ENCODE data around the gene JARID2. TPM values are rescaled to one million over a fixed set of nuclear protein-coding genes. Genes with fewer than 3 reads are reported as not detected.

The JARID2 gene
- total RNA-seq, 4 donors from 2014 or later, result 11.6 to 22.5 (median 16.4) TPM

GRCh38 chr6:15511248-15512125, 265.6 kb downstream of the JARID2 start:
- Histone ChIP-seq H3K4me3 (no peak overlapping the region), H3K4me1 (peaks cover 36 to 53% of the 10 kb centered on the region in 2 donors), H3K27ac (peak overlapping the region; percentile 86 to 92 (median 88)), H3K27me3 (no peaks in the 10 kb centered on the region), H3K9me3 (no peaks in the 10 kb centered on the region), H3K36me3 (peaks cover 0 to 10% of the 10 kb centered on the region in 2 donors)
- intact Hi-C loops (cut with DNase I; ENCODE audit: low total_unique reads) (loop anchor here (2.0 to 10.0 kb wide), 4 partner anchors 83 to 621 kb away; no protein-coding TSS in a partner anchor), in situ Hi-C loops (cut with MboI; ENCODE audit: low sequenced_read_pairs in 4 of 4) (loop anchor here in 2 of 4 donors (10.0 to 25.0 kb wide), 2 partner anchors 101 to 113 kb away; no protein-coding TSS in a partner anchor)
- ATAC-seq, result peak; percentile 85 to 86
- peak; percentile 89 to 97 for DNase-seq
- TF ChIP-seq POLR2A (IDR thresholded peaks at IDR 0.05) (no peak), CTCF (IDR thresholded peaks at IDR 0.05 in 4 of 5, conservative IDR thresholded peaks at IDR 0.05 in 1 of 5) (no peak)

- DNase-seq (peak in 1 of 2 donors; percentile 55), ATAC-seq (peak in 1 of 2 donors; percentile 22)
- Histone ChIP-seq H3K36me3 (peaks cover 0 to 16% of the 10 kb centered on the region in 2 donors), H3K27me3 (no peaks in the 10 kb centered on the region), H3K4me3 (no peak overlapping the region), H3K9me3 (no peaks in the 10 kb centered on the region), H3K27ac (peak overlapping the region; percentile 86 to 92 (median 88)), H3K4me1 (peaks cover 36 to 54% of the 10 kb centered on the region in 2 donors)
- TF ChIP-seq POLR2A (IDR thresholded peaks at IDR 0.05), result no peak
- TF ChIP-seq CTCF (IDR thresholded peaks at IDR 0.05 in 4 of 5, conservative IDR thresholded peaks at IDR 0.05 in 1 of 5), result peak; percentile 5 to 55 (median 41)
- intact Hi-C loops (cut with DNase I; ENCODE audit: low total_unique reads) (loop anchor here (5.0 to 10.0 kb wide), 3 partner anchors 110 to 620 kb away; no protein-coding TSS in a partner anchor), in situ Hi-C loops (cut with MboI; ENCODE audit: low sequenced_read_pairs in 4 of 4) (loop anchor here in 2 of 4 donors (10.0 to 25.0 kb wide), 2 partner anchors 100 to 113 kb away; no protein-coding TSS in a partner anchor)
Measured at GRCh38 chr6:15512126-15512525, 266.3 kb downstream of the JARID2 start.

GRCh38 chr6:15512721-15513120, 266.9 kb downstream of the JARID2 start:
- DNase-seq (no peak), ATAC-seq (no peak)
- TF ChIP-seq CTCF (IDR thresholded peaks at IDR 0.05 in 4 of 5, conservative IDR thresholded peaks at IDR 0.05 in 1 of 5) (no peak), POLR2A (IDR thresholded peaks at IDR 0.05) (no peak)
- Histone ChIP-seq H3K27me3 (no peaks in the 10 kb centered on the region), H3K4me3 (no peak overlapping the region), H3K9me3 (no peaks in the 10 kb centered on the region), H3K4me1 (peaks cover 36 to 49% of the 10 kb centered on the region in 2 donors), H3K27ac (peak overlapping the region; percentile 86 to 92 (median 88)), H3K36me3 (peaks cover 0 to 20% of the 10 kb centered on the region in 2 donors)
- in situ Hi-C loops (cut with MboI; ENCODE audit: low sequenced_read_pairs in 4 of 4), result loop anchor here in 2 of 4 donors (10.0 to 25.0 kb wide), 2 partner anchors 100 to 112 kb away; no protein-coding TSS in a partner anchor
- intact Hi-C loops (cut with DNase I; ENCODE audit: low total_unique reads), result loop anchor here (5.0 to 10.0 kb wide), 3 partner anchors 110 to 620 kb away; no protein-coding TSS in a partner anchor

GRCh38 chr6:15513131-15513771, 267.4 kb downstream of the JARID2 start:
- intact Hi-C loops (cut with DNase I; ENCODE audit: low total_unique reads) (loop anchor here (5.0 to 10.0 kb wide), 3 partner anchors 109 to 619 kb away; no protein-coding TSS in a partner anchor), in situ Hi-C loops (cut with MboI; ENCODE audit: low sequenced_read_pairs in 4 of 4) (loop anchor here in 2 of 4 donors (10.0 to 25.0 kb wide), 2 partner anchors 99 to 112 kb away; no protein-coding TSS in a partner anchor)
- Histone ChIP-seq H3K4me3 (no peak overlapping the region), H3K27me3 (no peaks in the 10 kb centered on the region), H3K27ac (peak overlapping the region in 3 of 4 donors; percentile 86 to 92 (median 88)), H3K4me1 (peaks cover 36 to 44% of the 10 kb centered on the region in 2 donors), H3K9me3 (no peaks in the 10 kb centered on the region), H3K36me3 (peaks cover 0 to 20% of the 10 kb centered on the region in 2 donors)
- ATAC-seq (no peak), DNase-seq (no peak)
- TF ChIP-seq CTCF (IDR thresholded peaks at IDR 0.05 in 4 of 5, conservative IDR thresholded peaks at IDR 0.05 in 1 of 5), result no peak
- no peak for TF ChIP-seq POLR2A (IDR thresholded peaks at IDR 0.05)

Data from gastrocnemius medialis (tissue), 4 donors.